Mesodermal cell (in vitro differentiated cells): ENCODE measurements around the gene PROM2. TPM values are rescaled to one million over a fixed set of nuclear protein-coding genes. Genes with fewer than 3 reads are reported as not detected.
"Not testable (repeated sequence)": the region's sequence is repeated elsewhere in the genome, so short reads cannot be mapped to it uniquely, and the experiment has no call there.

ENCODE experiments used
- H3K27ac ChIP-seq: 2 replicates; pipeline ENCODE4 v1.7.0; 2013; ENCODE audit warnings: mild to moderate bottlenecking, low read depth, low read length, moderate library complexity; ENCODE audit not compliant: severe bottlenecking
- H3K36me3 ChIP-seq: 2 replicates; pipeline ENCODE4 v1.7.1; 2013; ENCODE audit warnings: mild to moderate bottlenecking, low read length, moderate library complexity; ENCODE audit not compliant: control insufficient read depth, insufficient read depth
- H3K4me1 ChIP-seq: one replicate; pipeline ENCODE4 v1.7.1; 2013; ENCODE audit warnings: mild to moderate bottlenecking, low read length; ENCODE audit not compliant: insufficient read depth, control insufficient read depth, poor library complexity, severe bottlenecking
- H3K4me3 ChIP-seq: 2 replicates; pipeline ENCODE4 v1.7.0; 2013; ENCODE audit warnings: low read length, control low read depth, mild to moderate bottlenecking; ENCODE audit not compliant: insufficient read depth, poor library complexity, severe bottlenecking; ENCODE audit errors: extremely low read depth
- H3K9me3 ChIP-seq: 2 replicates; pipeline ENCODE4 v1.7.1; 2013; ENCODE audit warnings: mild to moderate bottlenecking, low read length, moderate library complexity; ENCODE audit not compliant: control insufficient read depth
- WGBS, 2 experiments: methylation state at CpG; one replicate each; pipeline ENCODE4 v1.1.5; 2013; ENCODE audit warnings: missing lambda C conversion rate in 2 of 2; ENCODE audit not compliant: insufficient coverage in 2 of 2; 5-methylcytosine and 5-hydroxymethylcytosine counted together
- polyA plus RNA-seq, 2 experiments: library from polyadenylated mRNA; stranded (reverse); fragments of 50-300 nt; gene quantifications; one replicate each; pipeline ENCODE4 v1.2.3, GENCODE V29; 2013

PROM2 gene, protein sequence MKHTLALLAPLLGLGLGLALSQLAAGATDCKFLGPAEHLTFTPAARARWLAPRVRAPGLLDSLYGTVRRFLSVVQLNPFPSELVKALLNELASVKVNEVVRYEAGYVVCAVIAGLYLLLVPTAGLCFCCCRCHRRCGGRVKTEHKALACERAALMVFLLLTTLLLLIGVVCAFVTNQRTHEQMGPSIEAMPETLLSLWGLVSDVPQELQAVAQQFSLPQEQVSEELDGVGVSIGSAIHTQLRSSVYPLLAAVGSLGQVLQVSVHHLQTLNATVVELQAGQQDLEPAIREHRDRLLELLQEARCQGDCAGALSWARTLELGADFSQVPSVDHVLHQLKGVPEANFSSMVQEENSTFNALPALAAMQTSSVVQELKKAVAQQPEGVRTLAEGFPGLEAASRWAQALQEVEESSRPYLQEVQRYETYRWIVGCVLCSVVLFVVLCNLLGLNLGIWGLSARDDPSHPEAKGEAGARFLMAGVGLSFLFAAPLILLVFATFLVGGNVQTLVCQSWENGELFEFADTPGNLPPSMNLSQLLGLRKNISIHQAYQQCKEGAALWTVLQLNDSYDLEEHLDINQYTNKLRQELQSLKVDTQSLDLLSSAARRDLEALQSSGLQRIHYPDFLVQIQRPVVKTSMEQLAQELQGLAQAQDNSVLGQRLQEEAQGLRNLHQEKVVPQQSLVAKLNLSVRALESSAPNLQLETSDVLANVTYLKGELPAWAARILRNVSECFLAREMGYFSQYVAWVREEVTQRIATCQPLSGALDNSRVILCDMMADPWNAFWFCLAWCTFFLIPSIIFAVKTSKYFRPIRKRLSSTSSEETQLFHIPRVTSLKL
- 0.66 TPM for polyA plus RNA-seq (2013, experiment 1 of 2)
- polyA plus RNA-seq (2013, experiment 2 of 2) = 0.30 TPM

DNA sequence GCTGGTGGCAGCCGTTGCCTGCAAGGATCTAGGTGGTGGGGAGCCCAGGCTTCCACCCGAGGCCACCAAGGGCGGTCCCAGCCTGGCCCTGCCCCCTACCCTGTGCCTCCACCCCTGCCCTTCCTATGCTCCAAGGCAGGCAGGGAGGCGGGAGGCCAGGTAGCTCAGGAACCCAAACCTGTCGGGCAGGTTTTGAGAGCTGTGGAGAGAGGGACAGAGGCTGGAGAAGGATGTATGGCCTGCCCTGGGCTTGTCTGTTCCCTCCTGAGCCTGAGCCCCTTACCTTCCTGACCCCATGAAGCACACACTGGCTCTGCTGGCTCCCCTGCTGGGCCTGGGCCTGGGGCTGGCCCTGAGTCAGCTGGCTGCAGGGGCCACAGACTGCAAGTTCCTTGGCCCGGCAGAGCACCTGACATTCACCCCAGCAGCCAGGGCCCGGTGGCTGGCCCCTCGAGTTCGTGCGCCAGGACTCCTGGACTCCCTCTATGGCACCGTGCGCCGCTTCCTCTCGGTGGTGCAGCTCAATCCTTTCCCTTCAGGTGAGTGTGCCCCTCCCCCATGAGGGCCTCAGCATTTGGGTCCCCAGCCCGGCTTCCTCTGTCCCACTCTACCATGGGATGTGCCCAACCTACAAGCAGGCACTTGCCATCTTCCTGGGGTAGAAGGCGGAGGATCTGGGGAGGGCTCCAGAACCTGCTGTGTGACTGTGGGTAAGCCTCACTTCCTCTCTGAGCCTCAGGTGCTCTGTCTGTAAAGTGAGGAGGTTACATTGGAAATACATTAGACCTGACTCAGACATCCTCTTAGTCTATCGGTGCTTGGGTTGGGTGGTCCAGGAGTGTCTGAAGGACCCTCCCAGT, at the start of gene PROM2:
Gene PROM2 (plus strand): TSS at position 159 of the 860 bp plus-strand sequence. CDS start 137 bp downstream, at position 296.
- Histone ChIP-seq H3K36me3 (no peaks in the 10 kb centered on the region), H3K27ac (no peak within 1 kb of the TSS), H3K9me3 (no peaks in the 10 kb centered on the region), H3K4me1 (no peaks in the 10 kb centered on the region), H3K4me3 (no peak within 1 kb of the TSS)
- 79 to 82% methylated on average over 12 to 14 of the region's 17 CpGs for WGBS, 2 experiments

DNA sequence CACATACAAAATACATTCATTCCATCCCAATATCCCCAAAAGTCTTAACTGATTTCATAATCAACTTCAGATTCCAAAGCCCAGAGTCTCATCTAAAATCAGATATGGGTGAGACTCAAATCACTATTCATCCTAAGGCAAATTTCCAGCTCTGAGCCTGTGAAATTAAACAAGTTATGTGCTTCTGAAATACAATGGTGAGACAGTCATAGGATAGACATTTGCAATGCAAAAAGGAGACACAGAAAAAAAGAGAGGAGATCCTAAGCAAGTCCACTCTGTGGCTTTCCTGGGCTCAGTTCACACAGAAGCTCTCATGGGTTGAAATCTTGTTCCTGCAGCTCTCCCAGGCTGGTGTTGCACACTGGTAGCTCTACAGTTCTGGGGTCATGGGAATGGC, 48.6 kb upstream of the PROM2 start:
- Histone ChIP-seq H3K4me1 (no peaks in the 10 kb centered on the region), H3K4me3 (no peak overlapping the region), H3K36me3 (peaks cover 7% of the 10 kb centered on the region), H3K27ac (no peak overlapping the region), H3K9me3 (peaks cover 11% of the 10 kb centered on the region)

DNA sequence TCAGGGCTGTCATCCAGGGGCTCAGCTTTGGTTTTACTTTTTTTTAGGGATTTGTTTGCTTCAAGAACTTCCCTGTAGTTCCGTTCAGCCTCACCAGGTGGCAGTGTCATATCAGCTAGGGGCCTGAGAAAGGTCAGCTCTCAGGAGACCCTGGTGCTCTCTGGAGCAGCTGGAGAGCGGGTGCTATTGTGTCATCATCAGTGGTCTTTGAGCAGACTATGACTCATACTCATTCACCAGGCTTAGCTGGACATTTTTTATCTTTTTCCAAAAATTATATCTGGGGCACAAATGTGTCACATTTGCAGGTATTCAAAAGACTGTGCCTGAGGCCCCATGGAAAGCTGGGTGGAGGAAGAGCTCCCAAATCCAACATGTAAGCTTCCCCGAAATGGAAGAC, 42.5 kb upstream of the PROM2 start:
- Histone ChIP-seq H3K4me1 (no peaks in the 10 kb centered on the region), H3K27ac (no peak overlapping the region), H3K4me3 (no peak overlapping the region), H3K9me3 (no peaks in the 10 kb centered on the region), H3K36me3 (no peaks in the 10 kb centered on the region)
- WGBS, 2 experiments = 80 to 90% methylated on average over 2 of the region's 3 CpGs

DNA sequence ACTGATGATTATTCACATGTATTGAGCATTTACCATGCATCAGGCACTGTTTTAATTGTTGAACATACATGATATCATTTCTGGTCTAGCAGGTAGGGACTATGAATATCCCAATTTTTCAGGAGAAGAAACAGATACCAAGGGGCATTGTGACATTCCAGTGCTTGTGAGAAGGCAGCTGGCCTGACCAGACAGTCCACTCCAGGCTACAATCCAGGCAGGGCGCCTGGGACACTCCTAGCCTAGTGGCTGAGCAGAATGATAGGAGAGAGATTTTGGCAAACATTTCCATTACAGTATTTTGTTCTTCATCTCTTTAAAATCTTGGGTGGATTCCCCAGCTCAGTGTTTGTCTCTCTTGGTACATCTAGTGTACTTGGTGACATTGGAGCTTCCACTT, 42.0 kb upstream of the PROM2 start:
- Histone ChIP-seq H3K36me3 (no peaks in the 10 kb centered on the region), H3K4me1 (no peaks in the 10 kb centered on the region), H3K4me3 (no peak overlapping the region), H3K9me3 (no peaks in the 10 kb centered on the region), H3K27ac (no peak overlapping the region)
- 100% methylated on average over 1 of the region's 1 CpG for WGBS, 2 experiments

DNA sequence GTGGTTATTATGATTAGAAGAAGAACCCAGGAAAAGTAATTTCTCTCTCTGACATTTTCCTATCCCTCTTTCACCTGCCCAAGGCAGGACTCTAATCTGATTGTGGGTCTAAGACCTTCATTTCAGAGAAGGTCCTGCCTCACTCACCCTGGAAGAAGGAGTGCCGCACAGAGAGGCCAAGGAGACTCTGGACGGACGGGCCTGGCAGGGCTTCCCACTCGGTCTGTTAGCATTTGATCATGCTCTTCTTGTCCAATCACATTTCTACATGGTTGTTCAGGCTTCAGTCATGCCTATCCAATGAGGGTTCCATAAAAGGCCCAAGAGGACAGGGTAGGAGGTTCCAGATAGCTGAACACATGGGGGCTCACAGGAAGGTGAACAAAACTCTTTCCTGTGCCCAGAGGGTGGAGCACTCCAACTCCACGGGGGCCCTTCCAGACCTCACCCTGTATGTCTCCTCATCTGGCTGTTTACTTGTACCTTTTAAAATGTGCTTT, 39.9 kb upstream of the PROM2 start:
- WGBS, 2 experiments = 93 to 100% methylated on average over 2 to 4 of the region's 5 CpGs
- Histone ChIP-seq H3K4me1 (no peaks in the 10 kb centered on the region), H3K4me3 (no peak overlapping the region), H3K9me3 (no peaks in the 10 kb centered on the region), H3K27ac (no peak overlapping the region), H3K36me3 (no peaks in the 10 kb centered on the region)

DNA sequence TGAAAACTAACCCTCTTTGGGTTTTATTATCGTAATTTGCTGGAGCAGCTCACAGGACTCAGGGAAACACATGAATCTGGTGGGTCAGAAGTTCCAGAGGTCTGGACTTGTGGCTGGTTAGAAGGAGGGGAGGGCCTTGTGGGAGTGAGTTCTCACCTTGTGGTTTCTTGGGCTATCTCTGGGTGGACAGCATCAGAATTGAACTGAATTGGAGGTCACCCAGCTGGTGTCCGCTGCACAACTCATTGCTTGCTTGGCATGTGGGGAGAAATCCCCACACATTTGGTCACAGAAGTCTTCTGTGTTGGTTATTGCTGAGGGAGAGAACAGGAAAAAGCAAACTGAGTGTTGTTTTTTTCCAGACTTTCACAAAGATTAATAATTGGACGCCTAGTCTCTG, 39.4 kb upstream of the PROM2 start:
- 82 to 94% methylated on average over 3 of the region's 3 CpGs for WGBS, 2 experiments
- Histone ChIP-seq H3K36me3 (no peaks in the 10 kb centered on the region), H3K4me3 (no peak overlapping the region), H3K9me3 (no peaks in the 10 kb centered on the region), H3K4me1 (no peaks in the 10 kb centered on the region), H3K27ac (no peak overlapping the region)

DNA sequence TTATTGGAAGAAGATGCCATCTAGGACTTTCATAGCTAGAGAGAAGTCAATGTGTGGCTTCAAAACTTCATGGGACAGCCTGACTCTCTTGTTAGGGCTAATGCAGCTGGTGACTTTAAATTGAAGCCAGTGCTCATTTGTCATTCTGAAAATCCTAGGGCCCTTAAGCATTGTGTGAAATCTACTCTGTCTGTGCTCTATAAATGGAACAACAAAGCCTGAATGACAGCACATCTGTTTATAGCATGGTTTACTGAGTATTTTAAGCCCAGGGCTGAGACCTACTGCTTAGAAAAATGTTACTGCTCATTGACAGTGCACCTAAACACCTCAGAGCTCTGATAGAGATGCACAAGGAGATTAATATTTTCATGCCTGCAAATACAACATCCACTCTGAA, 36.1 kb upstream of the PROM2 start:
- peaks cover 12% of the 10 kb centered on the region for H3K9me3 ChIP-seq
- H3K4me3 ChIP-seq = no peak overlapping the region
- no peaks in the 10 kb centered on the region for H3K36me3 ChIP-seq
- H3K27ac ChIP-seq = no peak overlapping the region
- no peaks in the 10 kb centered on the region for H3K4me1 ChIP-seq

DNA sequence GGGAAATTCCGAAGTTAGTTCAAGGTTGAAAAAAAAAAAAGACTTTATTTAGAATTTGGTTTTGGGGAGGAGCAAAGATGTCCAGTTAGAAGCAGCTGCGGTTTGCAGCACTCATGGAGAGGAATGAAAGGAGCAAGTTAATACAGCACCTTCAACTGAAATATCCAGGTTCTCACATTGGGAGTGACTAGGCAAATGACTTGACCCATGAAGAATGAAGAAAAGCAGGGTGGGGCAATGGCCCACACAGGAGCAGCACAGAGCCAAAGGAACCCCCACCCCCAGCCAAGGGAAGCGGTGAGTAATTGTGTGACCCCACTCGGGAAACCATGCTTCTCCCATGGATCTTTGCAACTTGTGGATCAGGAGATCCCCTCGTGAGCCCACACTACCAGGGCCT, 34.2 kb upstream of the PROM2 start:
- WGBS, 2 experiments = 88 to 94% methylated on average over 4 to 5 of the region's 5 CpGs
- Histone ChIP-seq H3K9me3 (peaks cover 12% of the 10 kb centered on the region), H3K4me1 (no peaks in the 10 kb centered on the region), H3K4me3 (no peak overlapping the region), H3K27ac (no peak overlapping the region), H3K36me3 (no peaks in the 10 kb centered on the region)

DNA sequence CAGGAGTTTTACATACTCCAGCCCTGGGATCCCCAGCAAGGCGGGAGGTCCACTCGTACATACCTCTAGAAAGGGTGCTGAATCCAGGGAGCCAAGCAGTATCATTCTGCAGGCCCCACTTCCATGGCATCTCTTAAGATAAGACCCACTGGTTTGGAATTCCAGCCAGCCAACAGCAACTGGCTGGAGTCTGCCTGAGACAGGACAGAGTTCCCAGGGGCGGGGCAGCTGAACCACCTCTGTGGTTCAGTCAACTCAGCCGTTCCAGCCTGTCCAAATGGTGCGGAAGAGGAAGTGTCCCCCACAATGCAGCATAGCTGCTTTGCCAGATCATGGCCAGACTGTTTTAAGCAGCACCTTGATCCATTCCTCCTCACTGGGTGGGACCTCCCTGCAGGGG, 33.7 kb upstream of the PROM2 start:
- no peaks in the 10 kb centered on the region for H3K4me1 ChIP-seq
- H3K27ac ChIP-seq = no peak overlapping the region
- WGBS, 2 experiments = 81 to 84% methylated on average over 5 of the region's 5 CpGs
- H3K4me3 ChIP-seq = no peak overlapping the region
- H3K36me3 ChIP-seq = no peaks in the 10 kb centered on the region
- peaks cover 12% of the 10 kb centered on the region for H3K9me3 ChIP-seq

DNA sequence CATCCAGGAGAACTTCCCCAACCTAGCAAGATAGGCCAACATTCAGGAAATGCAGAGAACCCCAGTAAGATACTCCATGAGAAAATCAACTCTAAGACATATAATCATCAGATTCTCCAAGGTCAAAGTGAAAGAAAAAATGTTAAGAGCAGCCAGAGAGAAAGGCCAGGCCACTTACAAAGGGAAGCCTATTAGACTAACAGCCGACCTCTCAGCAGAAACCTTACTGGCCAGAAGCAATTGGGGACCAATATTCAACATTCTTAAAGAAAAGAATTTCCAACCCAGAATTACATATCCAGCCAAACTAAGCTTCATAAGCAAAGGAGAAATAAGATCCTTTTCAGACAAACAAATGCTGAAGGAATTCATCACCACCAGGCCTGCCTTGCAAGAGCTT, 32.2 kb upstream of the PROM2 start:
- H3K36me3 ChIP-seq, H3K27ac ChIP-seq, H3K4me1 ChIP-seq, H3K4me3 ChIP-seq: not testable (repeated sequence)
- WGBS, 2 experiments = 86% methylated on average over 1 of the region's 1 CpG; no CpG with 5 or more reads in 1 of the 2 experiments
- H3K9me3 ChIP-seq = peaks cover 12% of the 10 kb centered on the region
